ENCODE measurements around the gene CASK.
"Not testable (repeated sequence)": the region's sequence is repeated elsewhere in the genome, so short reads cannot be mapped to it uniquely, and the experiment has no call there.

Gene CASK

GRCh38 chrX:41689711-41690110 is 233.6 kb downstream of the CASK start:
- no peak for DNase-seq (ENCODE audit: low spot score)

DNA sequence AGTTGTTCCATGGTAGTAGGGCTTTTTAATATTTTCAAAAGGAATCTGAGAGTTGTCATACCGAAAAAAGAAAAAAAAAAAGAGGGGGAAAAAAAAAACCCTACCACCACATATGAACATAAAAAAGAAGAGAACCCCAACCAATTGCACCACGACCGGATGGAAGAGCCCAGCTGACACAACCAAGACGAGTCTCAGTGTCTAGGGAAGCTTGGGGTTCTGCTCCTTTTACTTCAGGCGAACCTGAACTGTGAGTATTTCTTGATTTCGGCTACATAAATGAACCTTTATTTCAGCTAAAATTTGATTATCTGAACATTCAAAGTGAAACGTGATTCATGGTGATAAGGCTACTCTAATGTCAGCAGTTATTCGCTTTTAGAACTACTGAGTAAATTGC is 234.5 kb downstream of the CASK start, which contains the start of gene GPR34:
Gene GPR34 (plus strand): TSS at position 139 of the 400 bp plus-strand sequence. CDS start 6,661 bp downstream, outside the sequence.
- DNase-seq (ENCODE audit: low spot score), result no peak

DNA sequence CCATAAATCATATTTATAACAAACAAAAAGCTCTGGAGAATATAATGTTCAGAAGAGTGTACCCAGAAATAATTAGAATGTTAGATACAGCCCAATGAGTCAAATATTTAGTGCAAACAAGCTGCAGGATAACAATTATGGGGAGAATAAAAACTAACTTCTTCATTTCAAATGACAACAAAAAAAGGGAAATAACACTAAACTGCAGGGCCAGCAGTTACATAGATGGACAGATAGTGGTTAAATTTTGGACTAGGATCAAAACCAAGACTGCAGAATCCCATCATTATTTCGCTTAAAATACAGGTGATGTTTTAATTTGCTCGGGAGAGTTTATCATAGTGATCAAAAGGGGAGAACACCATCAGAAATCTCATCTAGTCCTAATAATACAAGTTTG is 235.2 kb downstream of the CASK start:
- DNase-seq (ENCODE audit: low spot score), result no peak

DNA sequence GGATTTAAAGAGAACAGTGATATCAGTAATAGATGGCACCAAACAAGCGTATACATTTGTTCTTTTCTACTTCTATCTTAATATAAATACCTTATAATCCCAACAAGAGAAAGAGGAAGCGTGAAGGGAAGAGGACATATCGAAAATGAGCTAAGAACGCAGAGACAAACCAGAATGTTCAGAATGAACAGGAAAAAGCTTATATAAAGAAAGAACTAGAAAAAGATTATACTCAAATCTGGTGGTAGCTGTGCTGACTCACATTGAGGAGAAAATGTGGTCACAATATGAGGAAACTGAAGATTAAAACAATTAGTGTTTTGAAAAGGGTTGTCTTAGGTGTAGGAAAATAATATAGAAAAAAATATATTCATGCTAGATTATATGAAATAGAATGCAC is 236.6 kb downstream of the CASK start:
- no peak for DNase-seq (ENCODE audit: low spot score)

DNA sequence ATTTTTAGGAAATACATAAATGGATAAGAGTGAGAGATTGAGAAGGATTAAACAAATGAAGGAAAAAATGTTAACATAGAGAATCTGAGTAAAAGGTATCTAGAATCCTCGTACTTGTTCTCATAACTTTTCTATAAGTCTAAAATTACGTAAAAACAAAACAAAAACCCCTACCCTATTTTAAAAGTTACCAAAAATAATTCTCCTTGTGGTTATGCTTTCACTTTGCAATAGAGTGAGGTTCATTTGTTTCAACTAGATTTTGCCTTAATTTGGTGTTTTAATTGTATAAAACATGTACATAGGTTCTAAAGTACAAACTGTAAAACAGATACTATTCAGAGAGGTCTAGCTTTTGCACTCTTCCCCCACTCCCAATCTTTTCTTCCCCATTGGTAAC is 238.4 kb downstream of the CASK start:
- DNase-seq (ENCODE audit: low spot score), result no peak

DNA sequence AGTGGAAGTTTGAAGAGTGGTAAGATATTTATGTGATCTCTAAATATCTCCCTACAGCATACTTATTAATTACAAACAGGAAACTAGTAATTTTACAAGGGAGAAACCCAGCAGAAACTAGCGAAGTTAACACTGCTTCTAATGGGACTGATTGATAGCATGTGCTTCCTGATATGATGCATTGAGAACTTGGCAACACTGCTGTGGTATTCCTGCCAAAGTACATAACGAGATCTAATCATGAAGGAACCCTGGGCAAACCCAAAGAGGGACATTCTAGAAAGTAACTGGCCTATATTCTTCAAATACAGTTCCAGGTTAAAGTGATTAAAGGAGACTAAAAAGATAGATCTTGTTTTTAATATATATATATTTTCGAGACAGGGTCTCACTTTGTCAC is 239.2 kb downstream of the CASK start:
- no peak for DNase-seq (ENCODE audit: low spot score)

DNA sequence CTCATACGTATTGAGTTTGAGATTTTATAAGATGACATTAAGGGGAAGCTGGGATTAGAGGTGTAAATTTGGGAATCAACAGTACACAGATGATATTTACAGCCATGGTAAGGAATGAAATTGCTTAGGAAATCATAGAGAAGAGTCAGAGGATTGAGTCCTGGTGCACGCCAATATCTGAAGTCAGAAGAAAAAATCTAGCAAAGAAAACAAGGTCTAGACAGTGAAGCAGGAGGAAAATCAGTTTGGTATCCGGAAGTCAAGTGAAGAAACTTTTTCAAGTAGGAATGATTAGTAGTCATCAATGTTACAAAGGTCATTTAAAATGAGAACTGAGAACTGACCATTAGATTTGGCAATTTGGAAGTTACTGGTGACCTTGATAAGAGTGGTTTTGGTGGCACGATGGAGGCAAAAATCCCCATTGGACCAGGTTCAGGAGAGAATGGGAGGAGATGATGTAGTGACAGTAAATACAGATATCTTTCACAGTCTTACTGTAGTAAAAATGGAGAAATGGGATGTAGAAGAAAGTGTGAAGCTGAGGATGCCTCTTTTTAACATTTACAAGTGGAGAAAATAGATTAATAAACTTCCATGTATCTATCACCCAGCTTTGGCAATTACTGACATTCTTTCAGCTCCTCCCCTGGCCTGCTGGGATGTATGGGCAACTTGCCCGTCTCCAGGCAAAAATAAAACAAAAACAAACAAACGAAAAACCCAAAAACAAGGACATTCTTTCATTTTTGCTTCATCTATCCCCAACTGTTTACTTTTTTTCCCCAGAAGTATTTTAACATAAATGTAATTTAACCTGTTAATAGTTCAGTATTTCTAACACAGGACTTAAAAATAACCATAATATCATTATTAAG is 245.9 kb downstream of the CASK start:
- DNase-seq (ENCODE audit: low spot score), result no peak

DNA sequence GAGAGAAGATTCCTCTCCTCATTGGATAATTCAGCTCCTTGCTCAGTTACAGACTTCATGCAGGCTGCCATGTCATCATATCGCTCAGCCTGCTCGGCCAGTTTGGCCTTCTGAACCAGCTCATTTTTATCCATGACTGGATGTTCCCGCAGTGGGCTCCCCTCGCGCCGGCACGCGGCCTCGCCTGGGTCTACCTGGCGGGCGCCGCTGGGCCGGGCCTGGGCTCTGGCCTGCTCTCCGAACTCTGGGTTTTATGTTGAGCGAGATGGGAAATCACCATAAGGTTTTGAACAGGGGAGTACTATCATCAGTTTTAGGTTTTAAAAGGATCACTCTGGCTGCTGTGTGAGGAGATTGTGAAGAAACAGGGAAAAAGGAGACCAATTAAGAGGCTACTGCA is 247.0 kb downstream of the CASK start:
- DNase-seq (ENCODE audit: low spot score), result not testable (repeated sequence)

GRCh38 chrX:41672643-41673042 is 250.7 kb downstream of the CASK start:
- DNase-seq (ENCODE audit: low spot score), result no peak

DNA sequence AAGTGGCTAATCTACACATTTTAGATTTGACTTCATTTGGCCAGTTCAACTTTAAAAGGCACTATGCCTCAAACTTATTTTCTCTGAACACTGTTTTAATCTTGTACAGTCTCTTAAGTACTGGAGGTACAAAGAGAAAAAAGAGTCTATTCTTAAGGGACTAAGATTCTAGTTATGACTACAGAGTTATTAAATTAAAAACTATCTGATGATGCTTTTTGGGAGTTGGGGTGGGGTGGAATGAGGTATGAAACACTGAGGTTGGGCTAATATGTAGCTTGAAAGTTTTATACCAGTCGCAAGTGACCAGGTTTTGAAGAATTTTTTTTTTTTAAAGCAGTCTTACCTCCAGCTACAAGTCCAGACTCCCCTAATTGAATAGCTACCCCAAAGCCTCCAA is 252.3 kb downstream of the CASK start:
- no peak for DNase-seq (ENCODE audit: low spot score)

DNA sequence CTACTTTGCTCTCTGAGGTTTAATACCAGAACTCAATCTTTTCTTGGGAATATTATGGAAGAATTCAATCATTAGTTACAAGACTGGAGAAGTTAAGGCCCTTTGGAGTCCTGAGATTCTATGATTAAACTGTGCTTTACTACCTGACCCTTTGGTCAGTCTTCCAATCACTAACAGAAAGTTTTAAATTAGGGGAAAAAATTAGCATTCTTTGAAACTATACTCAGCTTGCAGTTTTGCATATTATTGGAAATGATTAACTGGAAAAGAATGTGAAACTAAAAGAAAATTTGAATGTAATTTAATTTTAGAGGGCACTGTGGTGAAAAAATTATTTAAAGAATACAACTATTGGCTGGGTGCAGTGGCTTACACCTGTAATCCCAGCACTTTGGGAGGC is 253.2 kb downstream of the CASK start:
- no peak for DNase-seq (ENCODE audit: low spot score)

DNA sequence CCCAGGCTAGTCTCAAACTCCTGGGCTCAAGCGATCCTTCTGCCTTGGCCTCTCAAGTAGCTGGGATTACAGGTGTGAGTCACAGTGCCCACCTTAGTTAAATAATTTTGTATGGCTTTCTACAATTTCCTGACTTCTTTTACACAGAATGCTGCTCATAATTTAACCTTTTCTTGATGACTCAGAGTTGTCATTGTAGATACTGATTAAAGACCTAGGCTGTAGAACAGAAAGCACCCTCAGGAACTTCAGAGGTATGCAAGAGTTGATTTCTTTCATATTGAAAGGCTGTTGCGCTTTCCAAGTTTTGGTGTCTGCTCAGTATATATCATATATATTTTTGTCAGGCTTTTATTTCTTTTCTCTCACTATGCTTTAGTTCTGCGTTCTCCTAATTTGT is 255.7 kb downstream of the CASK start:
- DNase-seq (ENCODE audit: low spot score), result no peak

GRCh38 chrX:41666251-41666650 is 257.1 kb downstream of the CASK start:
- no peak for DNase-seq (ENCODE audit: low spot score)

- no peak for DNase-seq (ENCODE audit: low spot score)
Measured at GRCh38 chrX:41665686-41666085, 257.7 kb downstream of the CASK start.

GRCh38 chrX:41664908-41665307 is 258.4 kb downstream of the CASK start:
- DNase-seq (ENCODE audit: low spot score), result no peak

DNA sequence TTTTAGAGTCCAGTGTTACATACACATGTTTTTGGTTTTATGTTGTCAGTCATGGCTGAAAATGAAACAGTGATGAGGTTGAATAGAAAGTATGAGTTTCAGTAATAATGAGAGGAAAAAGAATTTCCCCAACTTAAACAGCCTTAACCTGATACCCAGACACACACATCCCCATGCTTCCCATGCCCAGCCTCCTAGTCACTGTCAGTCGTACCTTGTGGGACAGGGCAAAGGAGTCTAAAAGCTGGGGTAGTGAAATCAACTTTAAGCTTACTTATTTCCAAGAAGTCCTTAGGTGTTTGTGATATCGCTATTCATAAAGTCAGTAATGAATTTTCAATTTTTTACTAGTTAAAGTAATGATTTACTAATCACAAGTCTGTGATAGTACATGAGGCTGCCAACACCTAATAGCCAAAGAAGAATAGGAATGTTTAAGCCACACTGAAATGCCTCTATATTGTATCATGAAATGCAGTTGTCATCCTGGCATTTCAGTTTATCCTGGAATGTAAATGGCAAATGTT is 258.9 kb downstream of the CASK start:
- no peak for DNase-seq (ENCODE audit: low spot score)

DNA sequence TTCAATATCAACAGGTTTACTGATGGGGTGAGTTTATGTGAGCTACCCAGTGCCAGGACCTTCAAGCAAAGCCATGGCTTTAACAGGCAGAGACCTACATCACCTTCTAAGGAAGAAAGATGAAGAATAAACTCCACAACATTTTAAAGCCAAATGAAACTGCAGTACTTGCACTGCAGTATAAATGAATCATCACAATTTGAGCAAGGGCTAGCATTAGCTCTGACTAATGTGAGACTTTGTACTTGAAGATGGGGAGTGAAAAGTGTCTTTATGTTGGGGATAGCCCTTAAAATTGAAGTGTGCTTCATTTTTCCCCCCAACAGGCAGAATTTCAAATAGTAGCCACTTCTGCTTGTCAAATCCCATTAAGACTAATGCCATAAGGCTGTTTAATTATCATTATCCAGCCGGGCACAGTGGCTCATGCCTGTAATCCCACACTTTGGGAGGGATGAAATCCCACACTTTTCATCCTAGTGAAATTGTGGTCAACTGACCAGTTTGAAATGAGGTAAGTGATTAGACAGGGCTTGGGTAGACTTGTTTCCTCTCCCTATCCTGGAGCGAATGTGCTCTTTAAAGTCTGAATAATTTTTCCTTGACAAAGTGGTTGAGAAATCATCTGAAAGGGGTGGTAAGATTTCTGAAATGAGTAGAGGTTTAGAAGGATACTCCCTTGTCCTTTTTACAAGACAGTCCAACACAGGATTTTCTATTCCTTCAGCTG is 261.8 kb downstream of the CASK start:
- no peak for DNase-seq (ENCODE audit: low spot score)

- no peak for DNase-seq (ENCODE audit: low spot score)
Measured at GRCh38 chrX:41655631-41656030, 267.7 kb downstream of the CASK start.

DNA sequence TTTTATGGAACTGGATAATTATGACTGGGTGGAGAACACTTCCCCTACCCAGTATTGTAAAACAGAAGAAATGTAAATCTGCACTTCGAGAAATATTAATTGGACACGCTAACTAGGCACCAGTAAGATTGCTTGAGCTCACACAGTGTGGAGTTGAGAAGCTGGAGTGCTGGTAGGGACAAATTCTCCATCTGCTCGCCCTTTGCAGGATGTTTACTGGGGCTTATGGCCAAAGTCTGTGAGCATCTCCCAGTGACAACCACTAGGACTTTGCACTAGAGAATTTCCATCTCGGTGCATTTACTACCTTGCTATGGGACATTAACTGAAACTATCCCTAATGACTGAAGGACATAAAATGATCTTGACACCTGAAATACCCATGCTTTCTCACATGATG is 268.3 kb downstream of the CASK start:
- DNase-seq (ENCODE audit: low spot score), result no peak

DNA sequence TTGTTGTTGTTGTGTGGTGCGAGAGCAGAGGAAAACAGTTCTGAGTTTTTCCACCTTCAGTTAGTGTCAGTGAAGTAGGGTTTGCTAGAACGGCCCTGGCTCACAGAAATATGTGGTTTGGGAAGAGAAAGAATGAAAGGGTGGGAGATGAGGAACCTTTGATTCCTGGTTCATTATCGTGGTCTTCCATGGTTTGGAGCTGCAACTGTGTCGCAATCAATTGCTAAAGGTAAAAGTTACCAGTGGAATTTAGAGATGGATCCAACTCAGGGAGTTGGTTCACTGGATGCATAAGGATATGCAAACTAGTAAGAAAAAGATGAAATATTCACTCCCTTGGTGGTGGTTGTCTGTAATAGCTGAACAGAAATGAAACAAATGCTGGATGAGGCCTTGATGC is 270.2 kb downstream of the CASK start:
- DNase-seq (ENCODE audit: low spot score), result no peak

GRCh38 chrX:41646201-41646600 is 277.2 kb downstream of the CASK start:
- not testable (repeated sequence) for DNase-seq (ENCODE audit: low spot score)

GRCh38 chrX:41634284-41634683 is 289.1 kb downstream of the CASK start:
- DNase-seq (ENCODE audit: low spot score), result no peak

DNA sequence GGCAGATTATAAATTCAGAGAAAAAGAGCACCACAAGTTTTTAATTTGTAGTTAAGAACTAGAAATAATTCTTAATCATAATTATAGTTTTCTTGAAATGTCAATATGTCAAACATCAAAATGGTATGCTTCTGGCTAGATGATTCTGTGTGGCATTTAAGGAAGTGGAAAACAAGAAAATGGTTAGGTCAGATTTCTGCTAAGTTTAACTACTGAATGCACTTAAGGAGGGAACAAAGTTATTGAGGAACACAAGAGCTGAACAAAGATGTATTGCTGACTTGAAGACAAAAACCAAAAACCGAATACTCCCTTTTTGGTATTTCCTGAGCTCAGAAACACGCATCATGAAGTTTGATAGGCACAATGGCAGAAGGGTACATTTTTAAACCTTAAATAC is 293.3 kb downstream of the CASK start:
- DNase-seq (ENCODE audit: low spot score), result no peak

All from hematopoietic multipotent progenitor cell treated with erythropoietin and hydrocortisone succinate and interleukin-3 and kit ligand, for 17 days (in vitro differentiated cells).